Upper lobe of left lung (tissue), 6 donors: ENCODE measurements around the gene EML4. TPM values are rescaled to one million over a fixed set of nuclear protein-coding genes. Genes with fewer than 3 reads are reported as not detected.
"Not testable (repeated sequence)": the region's sequence is repeated elsewhere in the genome, so short reads cannot be mapped to it uniquely, and the experiment has no call there.

Experiments
- ATAC-seq, 2 donors: fragments of 200-7000 bp; cut with Tn5 transposase; one replicate each; pipeline ENCODE4 v1.9.1; 2022; ENCODE audit warnings: mild to moderate bottlenecking in 2 of 2, moderate library complexity in 2 of 2; ENCODE audit not compliant: low FRiP score in 2 of 2
- DNase-seq, 2 donors: peaks; one replicate each; pipeline ENCODE4 v3.0.0-alpha.2; 2019 to 2020
- H3K27ac ChIP-seq, 4 donors: fragments of 200-600 bp; sonication (generic); one replicate each; pipeline ENCODE4 v1.5.1; 2016 to 2019
- H3K27me3 ChIP-seq, 4 donors: fragments of 200-600 bp; sonication (generic); one replicate each; pipeline ENCODE4 v1.5.1; 2017 to 2019
- H3K36me3 ChIP-seq, 4 donors: fragments of 200-600 bp; sonication (generic); one replicate each; pipeline ENCODE4 v1.5.1; 2016 to 2019
- H3K4me1 ChIP-seq, 4 donors: fragments of 200-600 bp; sonication (generic); one replicate each; pipeline ENCODE4 v1.5.1; 2018 to 2019
- H3K4me3 ChIP-seq, 4 donors: fragments of 200-600 bp; sonication (generic); one replicate each; pipeline ENCODE4 v1.5.1; 2017 to 2019; ENCODE audit warnings: mild to moderate bottlenecking in 2 of 4, moderate library complexity in 1 of 4
- H3K9me3 ChIP-seq, 4 donors: fragments of 200-600 bp; sonication (generic); one replicate each; pipeline ENCODE4 v1.5.1; 2018 to 2019
- CTCF ChIP-seq, 6 experiments: fragments of 450-650 bp in 4 of 6; fragments of 200-600 bp in 2 of 6; sonication (generic) in 2 of 6; IDR thresholded peaks; one replicate each; pipeline ENCODE4 v1.5.1; 2016 to 2019; ENCODE audit warnings: antibody characterized with exemption in 6 of 6
- EP300 ChIP-seq, 4 donors: sonication (generic); formaldehyde crosslinking; IDR thresholded peaks; one replicate each; pipeline ENCODE4 v1.5.1; 2017; ENCODE audit warnings: antibody characterized with exemption in 4 of 4, control low read depth in 2 of 4
- POLR2A ChIP-seq, 4 donors: fragments of 450-650 bp; IDR thresholded peaks; one replicate each; pipeline ENCODE4 v1.5.1; 2016 to 2017; ENCODE audit warnings: antibody characterized with exemption in 4 of 4, mild to moderate bottlenecking in 2 of 4
- POLR2AphosphoS5 ChIP-seq, 2 donors: sonication (generic); formaldehyde crosslinking; IDR thresholded peaks; one replicate each; pipeline ENCODE4 v1.5.1; 2017; ENCODE audit warnings: antibody characterized with exemption in 2 of 2
- WGBS, 2 donors: methylation state at CpG; one replicate each; pipeline ENCODE4 v1.1.5; 2017 to 2018; 5-methylcytosine and 5-hydroxymethylcytosine counted together
- total RNA-seq, 6 donors: library from RNA; depleted of rRNA in 4 of 6; stranded (reverse); fragments of >200 nt in 4 of 6; gene quantifications; one replicate each; pipeline versions ENCODE4 v1.1.0 to v1.2.1, GENCODE V29; 2016 to 2021
- donor health status: DM: no; HTN: no; CAD: no; lungs with moderate emphysema.
- donor health status: DM: no; HTN: yes; CAD: no; lungs with severe emphysema.

Gene EML4
- total RNA-seq, result 10 to 100 TPM; 42.7 to 96.9 (median 62.0) TPM

- H3K27me3 ChIP-seq, result no peaks in the 10 kb centered on the region
- no peaks in the 10 kb centered on the region for H3K9me3 ChIP-seq
- no peaks in the 10 kb centered on the region for H3K36me3 ChIP-seq
- TF ChIP-seq EP300 (IDR thresholded peaks at IDR 0.05) (peak in 1 of 4 donors; percentile 56), POLR2AphosphoS5 (IDR thresholded peaks at IDR 0.05) (peak; percentile 46 to 76), CTCF (IDR thresholded peaks at IDR 0.05) (peak in 3 of 6 experiments; percentile 4 to 17 (median 6)), POLR2A (IDR thresholded peaks at IDR 0.05) (peak; percentile 54 to 90 (median 74))
- H3K4me3 ChIP-seq, result peak within 1 kb of the TSS; percentile 81 to 92 (median 84)
- 0% methylated on average over 12 to 17 of the region's 88 CpGs for WGBS, 2 donors
- DNase-seq, result peak; percentile 95 to 99
- peak within 1 kb of the TSS; percentile 91 to 97 (median 94) for H3K27ac ChIP-seq
- ATAC-seq, result peak; percentile 96 to 98
- peaks cover 13 to 38% (median 28%) of the 10 kb centered on the region in 4 donors for H3K4me1 ChIP-seq
These were observed at the start of gene EML4 for GRCh38 chr2:42169100-42169873. TSS of gene EML4 (plus strand) at chr2:42169353. CDS start at chr2:42169612, 259 bp downstream.

- Histone ChIP-seq H3K27me3 (no peaks in the 10 kb centered on the region), H3K4me3 (no peak overlapping the region), H3K36me3 (no peaks in the 10 kb centered on the region), H3K27ac (peak overlapping the region in 2 of 4 donors; percentile 26 to 49), H3K9me3 (no peaks in the 10 kb centered on the region), H3K4me1 (peaks cover 19 to 32% (median 24%) of the 10 kb centered on the region in 4 donors)
- ATAC-seq (no peak), DNase-seq (no peak)
- TF ChIP-seq POLR2A (IDR thresholded peaks at IDR 0.05) (no peak), EP300 (IDR thresholded peaks at IDR 0.05) (no peak), CTCF (IDR thresholded peaks at IDR 0.05) (no peak), POLR2AphosphoS5 (IDR thresholded peaks at IDR 0.05) (no peak)
These were observed 45.7 kb upstream of the EML4 start for GRCh38 chr2:42123426-42123825.

GRCh38 chr2:42124011-42124785, 45.0 kb upstream of the EML4 start:
- DNase-seq (no peak), ATAC-seq (no peak)
- no peaks in the 10 kb centered on the region for H3K36me3 ChIP-seq
- peak overlapping the region in 2 of 4 donors; percentile 26 to 50 for H3K27ac ChIP-seq
- no peak overlapping the region for H3K4me3 ChIP-seq
- TF ChIP-seq EP300 (IDR thresholded peaks at IDR 0.05) (peak in 2 of 4 donors; percentile 18 to 50), CTCF (IDR thresholded peaks at IDR 0.05) (no peak)
- no peaks in the 10 kb centered on the region for H3K9me3 ChIP-seq
- peaks cover 14 to 30% (median 24%) of the 10 kb centered on the region in 4 donors for H3K4me1 ChIP-seq
- 50 to 58% methylated on average over 6 of the region's 6 CpGs for WGBS, 2 donors
- H3K27me3 ChIP-seq, result no peaks in the 10 kb centered on the region

GRCh38 chr2:42125841-42126594, 43.1 kb upstream of the EML4 start:
- Histone ChIP-seq H3K36me3 (no peaks in the 10 kb centered on the region), H3K4me3 (no peak overlapping the region), H3K4me1 (peaks cover 14 to 26% (median 24%) of the 10 kb centered on the region in 4 donors), H3K27ac (peak overlapping the region in 2 of 4 donors; percentile 48 to 76), H3K9me3 (no peaks in the 10 kb centered on the region), H3K27me3 (no peaks in the 10 kb centered on the region)
- 35 to 41% methylated on average over 7 to 10 of the region's 10 CpGs for WGBS, 2 donors
- TF ChIP-seq EP300 (IDR thresholded peaks at IDR 0.05) (peak in 1 of 4 donors; percentile 62), CTCF (IDR thresholded peaks at IDR 0.05) (no peak), POLR2AphosphoS5 (IDR thresholded peaks at IDR 0.05) (peak in 1 of 2 donors; percentile 38)
- peak; percentile 60 to 90 for ATAC-seq
- DNase-seq, result peak in 1 of 2 donors; percentile 45

GRCh38 chr2:42126873-42127272, 42.3 kb upstream of the EML4 start:
- DNase-seq (peak in 1 of 2 donors; percentile 42), ATAC-seq (peak in 1 of 2 donors; percentile 7)
- not testable (repeated sequence) for H3K27me3 ChIP-seq, H3K9me3 ChIP-seq, H3K36me3 ChIP-seq
- peak overlapping the region in 3 of 4 donors; percentile 7 to 21 (median 11) for H3K4me3 ChIP-seq
- WGBS, 2 donors, result 55 to 63% methylated on average over 10 of the region's 10 CpGs
- peak overlapping the region; percentile 28 to 76 (median 74) for H3K27ac ChIP-seq
- H3K4me1 ChIP-seq, result peaks cover 18 to 26% (median 24%) of the 10 kb centered on the region in 4 donors
